Omental fat pad (tissue), 4 donors: ENCODE measurements around the gene STEAP3. TPM values are rescaled to one million over a fixed set of nuclear protein-coding genes. Genes with fewer than 3 reads are reported as not detected.

Source experiments
- ATAC-seq: fragments of 150-250 bp; one replicate; pipeline ENCODE4 v1.9.1; 2016; ENCODE audit warnings: mild to moderate bottlenecking, moderate library complexity; ENCODE audit not compliant: low FRiP score
- DNase-seq: peaks from one replicate; pipeline ENCODE4 v3.0.0-alpha.2; 2019; ENCODE audit warnings: low spot score
- total RNA-seq, 4 donors: library from RNA; depleted of rRNA; stranded (reverse); fragments of >200 nt; gene quantifications; one replicate each; pipeline ENCODE4 v1.1.0, GENCODE V29; 2016
- TF ChIP-seq, protein P1 (sequence below), 3 donors: fragments of 450-650 bp; IDR thresholded peaks; one replicate each; pipeline ENCODE4 v1.5.1; 2016 to 2017; ENCODE audit warnings: antibody characterized with exemption in 3 of 3, mild to moderate bottlenecking in 3 of 3, moderate library complexity in 2 of 3

Gene STEAP3
- total RNA-seq, 4 donors from 2014 or later: 9.4 to 22.4 (median 16.3) TPM

DNA sequence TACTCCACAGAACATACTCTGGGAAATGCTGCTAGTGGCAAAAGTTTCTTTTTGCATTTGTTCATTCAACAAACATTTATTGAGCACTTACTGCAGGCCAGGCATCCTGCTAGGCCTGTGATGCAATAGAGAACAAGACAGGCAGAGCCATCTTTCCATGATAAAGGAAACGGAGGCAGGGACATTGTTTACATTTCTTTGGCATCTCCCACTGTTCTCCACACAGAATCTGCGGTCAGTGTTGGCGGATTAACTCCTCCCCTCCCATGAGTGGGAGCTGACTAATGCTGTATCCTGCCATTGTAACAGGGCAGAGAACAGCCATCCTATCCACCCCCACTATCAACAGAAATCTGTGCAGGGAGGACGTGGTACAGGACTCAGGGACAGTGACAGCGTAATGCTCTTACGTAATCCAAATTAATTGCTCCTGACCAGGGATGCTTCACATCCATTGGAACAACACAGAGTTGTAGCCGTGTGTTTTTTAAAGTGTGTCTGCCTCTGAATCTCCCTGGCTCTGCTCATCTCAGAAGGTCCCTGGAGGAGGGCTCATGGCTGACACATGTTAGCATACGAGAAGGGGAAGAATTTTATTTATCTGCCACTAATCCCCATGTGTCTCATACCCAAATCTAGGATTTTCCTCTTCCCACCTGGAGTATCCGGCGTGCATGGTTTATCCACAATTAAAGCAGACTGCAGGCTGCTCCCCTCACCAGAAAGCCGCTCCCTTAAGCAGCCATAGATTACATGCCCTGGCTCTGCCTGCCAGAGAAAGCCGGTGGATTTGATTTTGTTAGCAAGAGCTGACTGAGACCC is 32.3 kb downstream of the STEAP3 start:
- ATAC-seq: no peak
- TF ChIP-seq, protein P1, sequence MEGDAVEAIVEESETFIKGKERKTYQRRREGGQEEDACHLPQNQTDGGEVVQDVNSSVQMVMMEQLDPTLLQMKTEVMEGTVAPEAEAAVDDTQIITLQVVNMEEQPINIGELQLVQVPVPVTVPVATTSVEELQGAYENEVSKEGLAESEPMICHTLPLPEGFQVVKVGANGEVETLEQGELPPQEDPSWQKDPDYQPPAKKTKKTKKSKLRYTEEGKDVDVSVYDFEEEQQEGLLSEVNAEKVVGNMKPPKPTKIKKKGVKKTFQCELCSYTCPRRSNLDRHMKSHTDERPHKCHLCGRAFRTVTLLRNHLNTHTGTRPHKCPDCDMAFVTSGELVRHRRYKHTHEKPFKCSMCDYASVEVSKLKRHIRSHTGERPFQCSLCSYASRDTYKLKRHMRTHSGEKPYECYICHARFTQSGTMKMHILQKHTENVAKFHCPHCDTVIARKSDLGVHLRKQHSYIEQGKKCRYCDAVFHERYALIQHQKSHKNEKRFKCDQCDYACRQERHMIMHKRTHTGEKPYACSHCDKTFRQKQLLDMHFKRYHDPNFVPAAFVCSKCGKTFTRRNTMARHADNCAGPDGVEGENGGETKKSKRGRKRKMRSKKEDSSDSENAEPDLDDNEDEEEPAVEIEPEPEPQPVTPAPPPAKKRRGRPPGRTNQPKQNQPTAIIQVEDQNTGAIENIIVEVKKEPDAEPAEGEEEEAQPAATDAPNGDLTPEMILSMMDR (IDR thresholded peaks at IDR 0.05): no peak
- no peak for DNase-seq

- TF ChIP-seq, protein P1 (IDR thresholded peaks at IDR 0.05): no peak
- DNase-seq: no peak
- no peak for ATAC-seq
These were observed 32.9 kb downstream of the STEAP3 start for GRCh38 chr2:119256582-119256921.

DNA sequence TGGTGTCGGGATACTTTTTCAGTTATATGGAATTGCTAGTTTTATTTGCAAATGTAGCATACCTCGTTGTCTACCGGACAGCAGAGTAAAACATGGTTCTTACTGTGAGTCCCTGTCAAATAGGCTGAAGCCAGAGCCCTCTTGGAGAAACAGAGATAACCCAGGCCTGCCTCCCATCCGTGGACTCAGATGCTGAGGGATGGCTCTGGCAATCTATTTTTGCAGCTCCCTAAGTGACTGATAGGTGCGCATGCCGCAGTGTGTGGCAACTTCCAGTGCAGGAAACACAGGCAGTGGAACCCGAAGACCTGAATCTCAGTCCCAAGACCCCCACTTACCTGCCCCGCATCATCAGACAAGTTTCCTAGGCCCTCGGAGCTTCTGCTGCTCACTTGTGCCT is 33.6 kb downstream of the STEAP3 start:
- ATAC-seq (no peak), DNase-seq (no peak)
- TF ChIP-seq, protein P1 (IDR thresholded peaks at IDR 0.05): no peak

DNA sequence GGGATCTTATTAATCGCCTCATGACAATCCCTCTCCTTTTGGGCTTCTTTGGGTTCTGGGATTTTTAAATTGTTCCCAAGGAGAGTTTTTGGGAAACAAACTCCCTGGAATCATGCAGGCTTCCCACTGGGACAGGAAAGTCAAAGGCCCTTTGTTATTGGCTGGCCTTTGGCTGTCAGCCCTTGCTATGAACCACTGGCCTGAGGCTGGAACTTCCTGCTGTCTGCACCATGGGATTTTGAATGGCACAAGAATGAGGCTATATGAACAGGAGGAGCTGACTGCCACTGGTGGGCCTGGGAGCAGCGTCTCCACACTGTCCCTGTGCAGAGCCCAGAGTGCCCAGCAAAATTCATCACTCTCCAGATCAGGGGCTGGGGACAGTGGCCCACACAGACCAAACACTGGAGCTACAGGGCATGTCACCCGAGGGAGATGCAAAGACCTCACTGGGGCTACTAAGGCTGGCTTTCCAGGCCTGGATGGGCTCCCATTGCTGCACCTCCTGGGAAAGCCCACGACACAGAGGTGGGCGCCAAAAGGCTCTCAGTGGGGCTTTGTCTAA is 35.7 kb downstream of the STEAP3 start:
- TF ChIP-seq, protein P1 (IDR thresholded peaks at IDR 0.05): no peak
- ATAC-seq (no peak), DNase-seq (no peak)

GRCh38 chr2:119260646-119261492 is 37.2 kb downstream of the STEAP3 start:
- DNase-seq (no peak), ATAC-seq (no peak)
- TF ChIP-seq, protein P1 (IDR thresholded peaks at IDR 0.05): no peak

DNA sequence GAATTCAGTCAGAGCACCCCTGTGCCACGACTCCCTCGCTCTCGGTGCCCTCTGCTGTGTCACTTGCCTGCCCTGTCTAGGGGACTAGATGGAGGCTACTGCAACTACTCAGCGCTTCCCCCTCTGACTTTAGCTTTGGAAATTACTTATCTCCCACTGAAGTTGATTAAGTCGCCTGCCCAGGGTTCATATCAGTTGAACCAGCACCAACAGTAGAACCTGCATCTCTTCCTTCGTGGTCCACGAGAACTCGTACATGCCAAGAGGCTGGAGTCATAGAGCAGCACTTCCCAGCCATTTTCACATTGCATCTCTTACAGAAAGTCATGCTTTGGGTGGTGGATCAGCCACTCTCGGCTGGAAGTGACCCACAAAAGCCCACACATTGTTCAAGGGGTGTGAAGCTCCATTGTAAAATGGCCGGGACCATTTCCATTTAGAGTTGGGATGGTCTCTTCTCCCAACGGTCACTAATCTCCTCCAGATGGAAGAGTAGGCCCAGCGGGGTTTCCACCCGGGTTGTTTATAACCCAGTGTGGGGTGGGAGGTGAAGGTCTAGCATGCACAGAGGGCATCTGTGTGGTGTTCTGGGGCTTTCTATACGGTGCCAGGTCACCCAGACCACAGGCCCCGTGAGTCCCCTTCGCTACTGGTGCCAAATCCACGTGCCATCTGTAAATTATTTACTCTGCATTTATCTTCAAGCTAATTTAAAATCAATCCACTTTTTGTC is 38.0 kb downstream of the STEAP3 start:
- TF ChIP-seq, protein P1 (IDR thresholded peaks at IDR 0.05): no peak
- ATAC-seq (no peak), DNase-seq (no peak)
